GM21526 (cell line): ENCODE results near the gene GBE1.
"Not testable (repeated sequence)": the region's sequence is repeated elsewhere in the genome, so short reads cannot be mapped to it uniquely, and the experiment has no call there.

Experiments used
- ATAC-seq: cut with Tn5 transposase; IDR thresholded peaks from one replicate; pipeline ENCODE4 v1.9.1; 2021; ENCODE audit warnings: moderate library complexity; ENCODE audit not compliant: unreplicated experiment, low FRiP score

GBE1 gene

GRCh38 chr3:81760924-81761903 is at the start of gene GBE1:
Gene GBE1, minus strand, starts transcription at chr3:81761645. Its CDS starts 128 bp downstream, at chr3:81761517.
- ATAC-seq = peak; percentile 90

GRCh38 chr3:81808900-81809299 is 47.5 kb upstream of the GBE1 start:
- no peak for ATAC-seq

- no peak for ATAC-seq
Measured at GRCh38 chr3:81799403-81799802, 38.0 kb upstream of the GBE1 start.

GRCh38 chr3:81793410-81793809 is 32.0 kb upstream of the GBE1 start:
- ATAC-seq = peak; percentile 51

- no peak for ATAC-seq
Measured at GRCh38 chr3:81790117-81790516, 28.7 kb upstream of the GBE1 start.

GRCh38 chr3:81789691-81790090 is 28.2 kb upstream of the GBE1 start:
- ATAC-seq = no peak

- peak; percentile 67 for ATAC-seq
Measured at GRCh38 chr3:81788610-81789009, 27.2 kb upstream of the GBE1 start.

- ATAC-seq = no peak
Measured at GRCh38 chr3:81788044-81788443, 26.6 kb upstream of the GBE1 start.

GRCh38 chr3:81782585-81782984 is 21.1 kb upstream of the GBE1 start:
- no peak for ATAC-seq

GRCh38 chr3:81778678-81779182 is 17.3 kb upstream of the GBE1 start:
- peak; percentile 48 for ATAC-seq

GRCh38 chr3:81776643-81777042 is 15.2 kb upstream of the GBE1 start:
- no peak for ATAC-seq

- no peak for ATAC-seq
Measured at GRCh38 chr3:81770710-81771109, 9.3 kb upstream of the GBE1 start.

GRCh38 chr3:81769299-81769698 is 7.9 kb upstream of the GBE1 start:
- no peak for ATAC-seq

GRCh38 chr3:81767250-81767859 is 5.9 kb upstream of the GBE1 start:
- not testable (repeated sequence) for ATAC-seq

- ATAC-seq = no peak
Measured at GRCh38 chr3:81765400-81765799, 4.0 kb upstream of the GBE1 start.

- no peak for ATAC-seq
Measured at GRCh38 chr3:81764665-81765064, 3.2 kb upstream of the GBE1 start.

- no peak for ATAC-seq
Measured at GRCh38 chr3:81764002-81764401, 2.6 kb upstream of the GBE1 start.

GRCh38 chr3:81763001-81763400 is 1.6 kb upstream of the GBE1 start:
- ATAC-seq = no peak

GRCh38 chr3:81761904-81762580 is 597 bp upstream of the GBE1 start:
- ATAC-seq = no peak

GRCh38 chr3:81760215-81760614 is 1.2 kb downstream of the GBE1 start:
- no peak for ATAC-seq

GRCh38 chr3:81758771-81759170 is 2.7 kb downstream of the GBE1 start:
- not testable (repeated sequence) for ATAC-seq
